H1 (cell line): ENCODE measurements around the gene C12orf42. TPM values are rescaled to one million over a fixed set of nuclear protein-coding genes. Genes with fewer than 3 reads are reported as not detected.

Source experiments
- CHD1 ChIP-seq: IDR thresholded peaks from 2 replicates; pipeline ENCODE4 v1.6.1; 2012; ENCODE audit warnings: low read depth, low read length, improper control_type of control experiment
- CHD2 ChIP-seq: IDR thresholded peaks from 2 replicates; pipeline ENCODE4 v1.6.1; 2012; ENCODE audit warnings: low read length, improper control_type of control experiment
- SAP30 ChIP-seq: fragments of 300-600 bp; sonication (generic); IDR thresholded peaks from 2 replicates; pipeline ENCODE4 v1.7.1; 2012; ENCODE audit warnings: low read length, moderate library complexity, mild to moderate bottlenecking, inconsistent platforms; ENCODE audit not compliant: insufficient read depth, insufficient replicate concordance
- SP1 ChIP-seq: IDR thresholded peaks from 2 replicates; pipeline ENCODE4 v1.6.1; 2011; ENCODE audit warnings: low read depth, low read length
- SRF ChIP-seq: IDR thresholded peaks from 2 replicates; pipeline ENCODE4 v1.6.1; 2011; ENCODE audit warnings: mild to moderate bottlenecking, low read depth, low read length, moderate library complexity
- SUZ12 ChIP-seq: fragments of 200-600 bp; sonication (generic); IDR thresholded peaks from 2 replicates; pipeline ENCODE4 v1.6.1; 2012; ENCODE audit warnings: mild to moderate bottlenecking, inconsistent platforms, low read length, moderate library complexity, mixed read lengths
- TAF1 ChIP-seq: IDR thresholded peaks from 2 replicates; pipeline ENCODE4 v1.6.1; 2011; ENCODE audit warnings: mild to moderate bottlenecking, low read depth, low read length
- TEAD4 ChIP-seq: IDR thresholded peaks from 2 replicates; pipeline ENCODE4 v1.6.1; 2012; ENCODE audit warnings: low read depth, low read length, inconsistent platforms, mixed read lengths
- polyA plus RNA-seq, 7 experiments: library from polyadenylated mRNA; depleted of rRNA in 3 of 7; stranded (reverse) in 5 of 7; unstranded in 2 of 7; fragments of >200 nt in 5 of 7; fragments of 200-250 nt in 2 of 7; gene quantifications; 1 replicate in 5 of 7; 2 replicates in 1 of 7; 4 replicates in 1 of 7; pipeline versions ENCODE4 v1.2.1 to v1.2.3, GENCODE V29; 2011 to 2013; ENCODE audit warnings: missing spikeins in 2 of 7, mixed read lengths in 2 of 7
- total RNA-seq: library from RNA; stranded (reverse); fragmentation: NEBNext Ultra II Directional; extraction: Animal tissue kit (Norgen Biotek cat#: 25700); gene quantifications from 2 replicates; pipeline ENCODE4 v1.2.1, GENCODE V29; 2021
- TF ChIP-seq, protein P1 (sequence below): fragments of 300-600 bp; sonication (generic); IDR thresholded peaks from 2 replicates; pipeline ENCODE4 v1.7.1; 2012; ENCODE audit warnings: low read length, moderate library complexity, mild to moderate bottlenecking, inconsistent platforms; ENCODE audit not compliant: insufficient replicate concordance
- TF ChIP-seq, protein P2 (sequence below): IDR thresholded peaks from 2 replicates; pipeline ENCODE4 v1.6.1; 2011; ENCODE audit warnings: low read length, improper control_type of control experiment

Gene C12orf42
- total and polyA plus RNA-seq, 2 of the 8 experiments (the other 6 are each of a cell fraction or from before 2014, with no cell fraction given): 0.05 TPM; not detected in 1

DNA sequence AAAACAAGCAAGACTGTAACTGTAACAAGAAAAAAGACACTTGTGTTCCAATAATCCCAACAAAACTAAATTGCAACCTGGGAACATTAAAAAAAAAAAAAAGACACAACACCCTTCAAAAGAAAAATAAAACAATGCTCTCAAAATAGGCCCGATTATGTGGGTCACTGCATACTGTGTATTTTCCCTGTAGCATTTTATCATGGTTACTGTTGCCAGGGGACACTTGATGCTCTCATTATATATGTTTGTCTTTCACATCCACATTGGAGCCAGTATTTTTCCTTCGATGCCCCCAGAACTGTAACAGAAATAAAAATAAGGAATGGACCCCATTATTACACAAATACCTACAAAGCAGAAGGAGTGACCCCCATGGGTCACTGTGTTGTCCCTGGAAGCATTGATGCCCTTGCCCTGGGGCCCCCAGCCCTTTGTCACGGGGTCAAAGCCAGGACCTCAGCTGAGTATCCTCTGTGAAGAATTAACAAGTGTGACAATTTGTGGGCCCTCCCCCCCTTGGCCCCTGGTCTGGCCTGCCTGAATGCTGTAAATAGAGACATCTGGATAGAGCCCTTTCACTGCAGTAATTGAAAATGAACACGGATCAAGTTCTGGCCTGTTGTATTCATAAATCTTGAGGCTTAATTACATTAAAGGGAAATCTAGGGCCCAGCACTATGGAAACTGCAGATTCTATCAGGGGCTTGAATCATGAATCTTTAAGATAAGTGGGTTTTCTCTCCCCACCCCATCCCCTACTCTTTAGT, 72.8 kb downstream of the C12orf42 start (continued):
- TF ChIP-seq, protein P1, sequence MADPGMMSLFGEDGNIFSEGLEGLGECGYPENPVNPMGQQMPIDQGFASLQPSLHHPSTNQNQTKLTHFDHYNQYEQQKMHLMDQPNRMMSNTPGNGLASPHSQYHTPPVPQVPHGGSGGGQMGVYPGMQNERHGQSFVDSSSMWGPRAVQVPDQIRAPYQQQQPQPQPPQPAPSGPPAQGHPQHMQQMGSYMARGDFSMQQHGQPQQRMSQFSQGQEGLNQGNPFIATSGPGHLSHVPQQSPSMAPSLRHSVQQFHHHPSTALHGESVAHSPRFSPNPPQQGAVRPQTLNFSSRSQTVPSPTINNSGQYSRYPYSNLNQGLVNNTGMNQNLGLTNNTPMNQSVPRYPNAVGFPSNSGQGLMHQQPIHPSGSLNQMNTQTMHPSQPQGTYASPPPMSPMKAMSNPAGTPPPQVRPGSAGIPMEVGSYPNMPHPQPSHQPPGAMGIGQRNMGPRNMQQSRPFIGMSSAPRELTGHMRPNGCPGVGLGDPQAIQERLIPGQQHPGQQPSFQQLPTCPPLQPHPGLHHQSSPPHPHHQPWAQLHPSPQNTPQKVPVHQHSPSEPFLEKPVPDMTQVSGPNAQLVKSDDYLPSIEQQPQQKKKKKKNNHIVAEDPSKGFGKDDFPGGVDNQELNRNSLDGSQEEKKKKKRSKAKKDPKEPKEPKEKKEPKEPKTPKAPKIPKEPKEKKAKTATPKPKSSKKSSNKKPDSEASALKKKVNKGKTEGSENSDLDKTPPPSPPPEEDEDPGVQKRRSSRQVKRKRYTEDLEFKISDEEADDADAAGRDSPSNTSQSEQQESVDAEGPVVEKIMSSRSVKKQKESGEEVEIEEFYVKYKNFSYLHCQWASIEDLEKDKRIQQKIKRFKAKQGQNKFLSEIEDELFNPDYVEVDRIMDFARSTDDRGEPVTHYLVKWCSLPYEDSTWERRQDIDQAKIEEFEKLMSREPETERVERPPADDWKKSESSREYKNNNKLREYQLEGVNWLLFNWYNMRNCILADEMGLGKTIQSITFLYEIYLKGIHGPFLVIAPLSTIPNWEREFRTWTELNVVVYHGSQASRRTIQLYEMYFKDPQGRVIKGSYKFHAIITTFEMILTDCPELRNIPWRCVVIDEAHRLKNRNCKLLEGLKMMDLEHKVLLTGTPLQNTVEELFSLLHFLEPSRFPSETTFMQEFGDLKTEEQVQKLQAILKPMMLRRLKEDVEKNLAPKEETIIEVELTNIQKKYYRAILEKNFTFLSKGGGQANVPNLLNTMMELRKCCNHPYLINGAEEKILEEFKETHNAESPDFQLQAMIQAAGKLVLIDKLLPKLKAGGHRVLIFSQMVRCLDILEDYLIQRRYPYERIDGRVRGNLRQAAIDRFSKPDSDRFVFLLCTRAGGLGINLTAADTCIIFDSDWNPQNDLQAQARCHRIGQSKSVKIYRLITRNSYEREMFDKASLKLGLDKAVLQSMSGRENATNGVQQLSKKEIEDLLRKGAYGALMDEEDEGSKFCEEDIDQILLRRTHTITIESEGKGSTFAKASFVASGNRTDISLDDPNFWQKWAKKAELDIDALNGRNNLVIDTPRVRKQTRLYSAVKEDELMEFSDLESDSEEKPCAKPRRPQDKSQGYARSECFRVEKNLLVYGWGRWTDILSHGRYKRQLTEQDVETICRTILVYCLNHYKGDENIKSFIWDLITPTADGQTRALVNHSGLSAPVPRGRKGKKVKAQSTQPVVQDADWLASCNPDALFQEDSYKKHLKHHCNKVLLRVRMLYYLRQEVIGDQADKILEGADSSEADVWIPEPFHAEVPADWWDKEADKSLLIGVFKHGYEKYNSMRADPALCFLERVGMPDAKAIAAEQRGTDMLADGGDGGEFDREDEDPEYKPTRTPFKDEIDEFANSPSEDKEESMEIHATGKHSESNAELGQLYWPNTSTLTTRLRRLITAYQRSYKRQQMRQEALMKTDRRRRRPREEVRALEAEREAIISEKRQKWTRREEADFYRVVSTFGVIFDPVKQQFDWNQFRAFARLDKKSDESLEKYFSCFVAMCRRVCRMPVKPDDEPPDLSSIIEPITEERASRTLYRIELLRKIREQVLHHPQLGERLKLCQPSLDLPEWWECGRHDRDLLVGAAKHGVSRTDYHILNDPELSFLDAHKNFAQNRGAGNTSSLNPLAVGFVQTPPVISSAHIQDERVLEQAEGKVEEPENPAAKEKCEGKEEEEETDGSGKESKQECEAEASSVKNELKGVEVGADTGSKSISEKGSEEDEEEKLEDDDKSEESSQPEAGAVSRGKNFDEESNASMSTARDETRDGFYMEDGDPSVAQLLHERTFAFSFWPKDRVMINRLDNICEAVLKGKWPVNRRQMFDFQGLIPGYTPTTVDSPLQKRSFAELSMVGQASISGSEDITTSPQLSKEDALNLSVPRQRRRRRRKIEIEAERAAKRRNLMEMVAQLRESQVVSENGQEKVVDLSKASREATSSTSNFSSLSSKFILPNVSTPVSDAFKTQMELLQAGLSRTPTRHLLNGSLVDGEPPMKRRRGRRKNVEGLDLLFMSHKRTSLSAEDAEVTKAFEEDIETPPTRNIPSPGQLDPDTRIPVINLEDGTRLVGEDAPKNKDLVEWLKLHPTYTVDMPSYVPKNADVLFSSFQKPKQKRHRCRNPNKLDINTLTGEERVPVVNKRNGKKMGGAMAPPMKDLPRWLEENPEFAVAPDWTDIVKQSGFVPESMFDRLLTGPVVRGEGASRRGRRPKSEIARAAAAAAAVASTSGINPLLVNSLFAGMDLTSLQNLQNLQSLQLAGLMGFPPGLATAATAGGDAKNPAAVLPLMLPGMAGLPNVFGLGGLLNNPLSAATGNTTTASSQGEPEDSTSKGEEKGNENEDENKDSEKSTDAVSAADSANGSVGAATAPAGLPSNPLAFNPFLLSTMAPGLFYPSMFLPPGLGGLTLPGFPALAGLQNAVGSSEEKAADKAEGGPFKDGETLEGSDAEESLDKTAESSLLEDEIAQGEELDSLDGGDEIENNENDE: no peak
- TF ChIP-seq SP1 (no peak), TEAD4 (no peak), SAP30 (no peak), SRF (no peak), CHD1 (no peak), TAF1 (no peak), SUZ12 (no peak), CHD2 (no peak)
- TF ChIP-seq, protein P2, sequence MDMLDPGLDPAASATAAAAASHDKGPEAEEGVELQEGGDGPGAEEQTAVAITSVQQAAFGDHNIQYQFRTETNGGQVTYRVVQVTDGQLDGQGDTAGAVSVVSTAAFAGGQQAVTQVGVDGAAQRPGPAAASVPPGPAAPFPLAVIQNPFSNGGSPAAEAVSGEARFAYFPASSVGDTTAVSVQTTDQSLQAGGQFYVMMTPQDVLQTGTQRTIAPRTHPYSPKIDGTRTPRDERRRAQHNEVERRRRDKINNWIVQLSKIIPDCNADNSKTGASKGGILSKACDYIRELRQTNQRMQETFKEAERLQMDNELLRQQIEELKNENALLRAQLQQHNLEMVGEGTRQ: no peak
